Body of pancreas (tissue), 4 donors: ENCODE results near the gene GRID1.

Experiments used
- POLR2A ChIP-seq, 3 donors: fragments of 450-650 bp; IDR thresholded peaks; one replicate each; pipeline ENCODE4 v1.6.1; 2016; ENCODE audit warnings: antibody characterized with exemption in 3 of 3, mild to moderate bottlenecking in 2 of 3
- TF ChIP-seq, protein P1 (sequence below), 7 experiments: fragments of 450-650 bp in 4 of 7; fragments of 200-600 bp in 3 of 7; sonication (generic) in 3 of 7; IDR thresholded peaks; one replicate each; pipeline ENCODE4 v1.5.1; 2016 to 2019; ENCODE audit warnings: antibody characterized with exemption in 7 of 7

DNA sequence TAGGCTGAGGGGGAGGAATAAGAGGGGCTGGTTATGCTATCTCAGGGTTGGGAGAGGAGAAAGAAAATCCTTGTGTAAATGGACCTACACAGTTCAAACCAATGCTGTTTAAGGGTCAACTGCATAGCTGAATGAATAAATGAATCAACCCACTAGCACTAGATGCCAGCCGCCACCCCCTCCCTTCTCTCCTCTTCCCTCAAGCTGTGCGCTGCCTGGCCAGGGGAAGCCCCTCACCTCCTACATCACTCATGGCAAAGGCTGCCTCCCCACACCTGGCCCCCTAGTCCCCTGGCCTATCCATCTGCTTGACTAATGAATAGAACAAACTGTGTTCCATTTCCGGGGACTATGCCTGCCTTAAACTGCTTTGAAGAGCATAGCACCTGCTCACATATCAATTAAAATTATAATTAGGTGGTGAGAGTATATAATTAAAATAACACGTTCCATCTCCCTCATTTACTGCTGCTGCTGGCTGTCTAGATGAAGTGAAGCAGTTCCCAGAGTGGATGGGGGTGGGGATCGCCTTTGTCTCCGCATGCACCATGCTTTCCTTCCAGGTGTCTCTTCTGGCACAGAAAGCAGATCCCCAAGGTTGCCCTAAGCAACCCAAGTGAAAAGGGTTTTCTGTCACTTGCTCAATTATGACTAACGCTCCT lies 32.6 kb downstream of the GRID1 start:
- TF ChIP-seq, protein P1, sequence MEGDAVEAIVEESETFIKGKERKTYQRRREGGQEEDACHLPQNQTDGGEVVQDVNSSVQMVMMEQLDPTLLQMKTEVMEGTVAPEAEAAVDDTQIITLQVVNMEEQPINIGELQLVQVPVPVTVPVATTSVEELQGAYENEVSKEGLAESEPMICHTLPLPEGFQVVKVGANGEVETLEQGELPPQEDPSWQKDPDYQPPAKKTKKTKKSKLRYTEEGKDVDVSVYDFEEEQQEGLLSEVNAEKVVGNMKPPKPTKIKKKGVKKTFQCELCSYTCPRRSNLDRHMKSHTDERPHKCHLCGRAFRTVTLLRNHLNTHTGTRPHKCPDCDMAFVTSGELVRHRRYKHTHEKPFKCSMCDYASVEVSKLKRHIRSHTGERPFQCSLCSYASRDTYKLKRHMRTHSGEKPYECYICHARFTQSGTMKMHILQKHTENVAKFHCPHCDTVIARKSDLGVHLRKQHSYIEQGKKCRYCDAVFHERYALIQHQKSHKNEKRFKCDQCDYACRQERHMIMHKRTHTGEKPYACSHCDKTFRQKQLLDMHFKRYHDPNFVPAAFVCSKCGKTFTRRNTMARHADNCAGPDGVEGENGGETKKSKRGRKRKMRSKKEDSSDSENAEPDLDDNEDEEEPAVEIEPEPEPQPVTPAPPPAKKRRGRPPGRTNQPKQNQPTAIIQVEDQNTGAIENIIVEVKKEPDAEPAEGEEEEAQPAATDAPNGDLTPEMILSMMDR (IDR thresholded peaks at IDR 0.05), result no peak
- TF ChIP-seq POLR2A (IDR thresholded peaks at IDR 0.05), result no peak
